Testis (tissue), 3 donors: ENCODE data around the gene SMIM32. TPM values are rescaled to one million over a fixed set of nuclear protein-coding genes. Genes with fewer than 3 reads are reported as not detected.

Source experiments
- DNase-seq: peaks from one replicate; pipeline ENCODE4 v3.0.0-alpha.2; 2019
- H3K27ac ChIP-seq, 2 donors: fragments of 200-600 bp; sonication (generic); one replicate each; pipeline ENCODE4 v1.5.1; 2019
- H3K27me3 ChIP-seq: fragments of 200-600 bp; sonication (generic); one replicate; pipeline ENCODE4 v1.5.1; 2019
- H3K36me3 ChIP-seq: fragments of 200-600 bp; sonication (generic); one replicate; pipeline ENCODE4 v1.5.1; 2017; ENCODE audit warnings: low read depth; ENCODE audit errors: missing control alignments
- H3K4me1 ChIP-seq: fragments of 200-600 bp; sonication (generic); one replicate; pipeline ENCODE4 v1.5.1; 2019
- H3K4me3 ChIP-seq, 2 donors: fragments of 200-600 bp; sonication (generic); one replicate each; pipeline ENCODE4 v1.5.1; 2017 to 2019
- H3K9me3 ChIP-seq: fragments of 200-600 bp; sonication (generic); one replicate; pipeline ENCODE4 v1.5.1; 2017
- POLR2A ChIP-seq: fragments of 450-650 bp; IDR thresholded peaks from one replicate; pipeline ENCODE4 v1.6.1; 2017; ENCODE audit warnings: antibody characterized with exemption, mild to moderate bottlenecking, moderate library complexity
- WGBS, 2 donors: methylation state at CpG; one replicate each; pipeline ENCODE4 v1.1.5; 2018; 5-methylcytosine and 5-hydroxymethylcytosine counted together
- intact Hi-C: fragments of 100-400 bp; cut with DNase I; formaldehyde crosslinking; loops from one replicate; pipeline ENCODE4 v1.15.1; 2023; ENCODE audit warnings: low total_unique reads
- polyA plus RNA-seq: library from polyadenylated mRNA; stranded (reverse); fragments of 350-450 nt; fragmentation: Illumina TruSeq; extraction: RNeasy Lipid Tissue Mini Kit (QIAGEN cat#74804); gene quantifications from one replicate; pipeline ENCODE4 v1.2.3, GENCODE V29; 2014; ENCODE audit warnings: low read depth, low replicate concordance; ENCODE audit not compliant: insufficient read depth
- total RNA-seq, 2 donors: library from RNA; depleted of rRNA; stranded (reverse); fragments of >200 nt; gene quantifications; one replicate each; pipeline ENCODE4 v1.2.3, GENCODE V29; 2016
- TF ChIP-seq, protein P1 (sequence below), 3 experiments: fragments of 450-650 bp in 2 of 3; fragments of 200-600 bp in 1 of 3; sonication (generic) in 1 of 3; IDR thresholded peaks; one replicate each; pipeline ENCODE4 v1.5.1; 2016 to 2019; ENCODE audit warnings: antibody characterized with exemption in 3 of 3, mild to moderate bottlenecking in 2 of 3, moderate library complexity in 1 of 3

The SMIM32 gene
- total and polyA plus RNA-seq, 3 donors from 2014 or later = 0.50 TPM; not detected in 2

GRCh38 chr5:136195971-136196820, 3.2 kb upstream of the SMIM32 start:
- no peaks in the 10 kb centered on the region for H3K27me3 ChIP-seq
- WGBS, 2 donors = 82 to 85% methylated on average over 12 of the region's 12 CpGs
- TF ChIP-seq, protein P1, sequence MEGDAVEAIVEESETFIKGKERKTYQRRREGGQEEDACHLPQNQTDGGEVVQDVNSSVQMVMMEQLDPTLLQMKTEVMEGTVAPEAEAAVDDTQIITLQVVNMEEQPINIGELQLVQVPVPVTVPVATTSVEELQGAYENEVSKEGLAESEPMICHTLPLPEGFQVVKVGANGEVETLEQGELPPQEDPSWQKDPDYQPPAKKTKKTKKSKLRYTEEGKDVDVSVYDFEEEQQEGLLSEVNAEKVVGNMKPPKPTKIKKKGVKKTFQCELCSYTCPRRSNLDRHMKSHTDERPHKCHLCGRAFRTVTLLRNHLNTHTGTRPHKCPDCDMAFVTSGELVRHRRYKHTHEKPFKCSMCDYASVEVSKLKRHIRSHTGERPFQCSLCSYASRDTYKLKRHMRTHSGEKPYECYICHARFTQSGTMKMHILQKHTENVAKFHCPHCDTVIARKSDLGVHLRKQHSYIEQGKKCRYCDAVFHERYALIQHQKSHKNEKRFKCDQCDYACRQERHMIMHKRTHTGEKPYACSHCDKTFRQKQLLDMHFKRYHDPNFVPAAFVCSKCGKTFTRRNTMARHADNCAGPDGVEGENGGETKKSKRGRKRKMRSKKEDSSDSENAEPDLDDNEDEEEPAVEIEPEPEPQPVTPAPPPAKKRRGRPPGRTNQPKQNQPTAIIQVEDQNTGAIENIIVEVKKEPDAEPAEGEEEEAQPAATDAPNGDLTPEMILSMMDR (IDR thresholded peaks at IDR 0.05) = no peak
- no peak for TF ChIP-seq POLR2A
- H3K4me1 ChIP-seq = peaks cover 12% of the 10 kb centered on the region
- no peak overlapping the region for H3K27ac ChIP-seq
- H3K4me3 ChIP-seq = no peak overlapping the region
- DNase-seq = no peak
- H3K36me3 ChIP-seq = no peaks in the 10 kb centered on the region
- H3K9me3 ChIP-seq = no peaks in the 10 kb centered on the region
- intact Hi-C loops = no loop called here

DNA sequence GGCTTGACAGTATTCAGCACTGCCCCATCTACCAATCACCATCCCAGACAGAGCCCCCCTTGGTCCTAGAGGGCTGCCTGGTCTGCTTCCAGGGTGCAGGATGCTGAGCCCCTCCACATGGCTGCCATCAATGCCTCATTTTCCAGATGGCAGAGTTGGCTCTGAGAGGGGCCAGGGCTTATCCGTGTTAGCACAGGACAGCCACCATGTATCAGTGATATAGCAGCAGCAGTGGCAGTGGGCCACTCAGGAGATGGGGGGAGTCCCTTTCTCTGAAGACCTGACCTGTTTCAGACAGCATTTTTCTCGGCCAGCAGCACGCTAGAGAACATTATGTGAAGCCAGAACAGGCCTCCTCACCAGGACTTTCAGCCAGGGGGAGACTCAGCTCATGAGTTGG, 1.6 kb upstream of the SMIM32 start:
- no peak overlapping the region for H3K4me3 ChIP-seq
- H3K27me3 ChIP-seq = no peaks in the 10 kb centered on the region
- no peak for DNase-seq
- TF ChIP-seq, protein P1 (IDR thresholded peaks at IDR 0.05) = no peak
- no peak for TF ChIP-seq POLR2A
- WGBS, 2 donors = 85% methylated on average over 3 of the region's 3 CpGs; no CpG with 5 or more reads in 1 of the 2 donors
- no peak overlapping the region for H3K27ac ChIP-seq
- intact Hi-C loops = no loop called here
- peaks cover 12% of the 10 kb centered on the region for H3K4me1 ChIP-seq
- no peaks in the 10 kb centered on the region for H3K36me3 ChIP-seq
- H3K9me3 ChIP-seq = no peaks in the 10 kb centered on the region

DNA sequence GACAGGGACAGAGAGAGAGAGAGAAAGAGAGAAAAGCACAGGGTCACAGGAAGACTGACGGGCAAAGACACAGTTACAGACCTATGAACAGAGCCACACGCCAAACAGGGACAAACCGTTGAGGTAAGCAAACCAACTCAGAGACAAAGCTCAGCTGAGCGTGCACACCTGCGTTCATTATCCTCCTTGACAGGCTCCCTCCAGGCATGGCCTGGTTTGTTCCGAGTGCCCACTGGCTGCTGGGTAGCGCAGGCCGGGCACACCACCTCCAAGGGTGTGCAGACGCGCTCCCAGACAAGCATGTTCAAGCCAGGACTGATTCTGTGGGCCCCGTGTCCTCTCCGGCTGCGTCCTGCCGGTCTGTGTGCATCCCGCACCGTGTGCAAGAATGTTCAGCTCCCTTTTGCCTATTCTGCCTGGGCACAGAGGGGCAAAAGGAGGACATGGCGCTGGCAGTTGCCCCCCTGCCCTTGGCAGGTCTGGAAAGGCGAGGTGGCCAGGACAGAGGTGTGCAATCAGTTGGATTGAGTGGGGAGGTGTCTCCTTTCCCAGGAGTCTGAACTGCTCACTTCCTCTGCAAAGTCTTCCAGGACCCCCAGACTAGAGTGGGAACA, 467 bp upstream of the SMIM32 start:
- WGBS, 2 donors = 27 to 50% methylated on average over 17 to 18 of the region's 18 CpGs
- peaks cover 12% of the 10 kb centered on the region for H3K4me1 ChIP-seq
- peak overlapping the region; percentile 41 to 49 for H3K4me3 ChIP-seq
- intact Hi-C loops = no loop called here
- TF ChIP-seq POLR2A = no peak
- TF ChIP-seq, protein P1 (IDR thresholded peaks at IDR 0.05) = no peak
- no peaks in the 10 kb centered on the region for H3K27me3 ChIP-seq
- no peaks in the 10 kb centered on the region for H3K9me3 ChIP-seq
- H3K27ac ChIP-seq = no peak overlapping the region
- H3K36me3 ChIP-seq = no peaks in the 10 kb centered on the region
- DNase-seq = no peak

DNA sequence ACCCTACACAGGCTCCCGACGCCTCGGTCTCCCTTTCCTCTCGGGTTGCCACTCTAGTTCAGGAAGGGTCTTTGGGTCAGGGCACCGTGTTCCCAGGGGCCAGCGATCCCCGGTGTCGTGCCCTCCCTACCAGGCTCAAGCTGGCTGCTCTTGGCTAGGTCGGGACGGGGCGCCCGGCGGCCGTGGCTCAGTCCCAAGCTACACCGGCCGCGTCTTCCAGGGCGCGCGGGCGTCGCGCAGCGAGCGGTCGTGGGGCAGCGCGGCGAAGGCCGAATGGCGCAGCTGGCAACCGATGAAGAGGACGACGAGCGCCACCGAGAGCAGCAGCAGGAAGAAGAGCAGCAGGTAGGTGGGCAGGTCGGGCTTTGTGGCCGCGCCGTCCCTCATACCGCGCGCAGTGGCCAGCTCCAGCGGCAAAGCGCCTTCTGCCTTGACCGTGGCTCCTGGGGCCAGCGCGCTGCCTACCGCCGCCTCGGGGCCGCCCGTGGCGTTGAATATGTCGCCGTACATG, 892 bp downstream of the SMIM32 start:
- H3K4me3 ChIP-seq = peak overlapping the region; percentile 41 to 49
- TF ChIP-seq POLR2A = no peak
- TF ChIP-seq, protein P1 (IDR thresholded peaks at IDR 0.05) = no peak
- no peak for DNase-seq
- H3K9me3 ChIP-seq = no peaks in the 10 kb centered on the region
- intact Hi-C loops = no loop called here
- no peaks in the 10 kb centered on the region for H3K27me3 ChIP-seq
- 0 to 2% methylated on average over 4 to 53 of the region's 56 CpGs for WGBS, 2 donors
- H3K4me1 ChIP-seq = peaks cover 12% of the 10 kb centered on the region
- no peaks in the 10 kb centered on the region for H3K36me3 ChIP-seq
- H3K27ac ChIP-seq = no peak overlapping the region
